Keratinocyte (primary cell): ENCODE results near the gene KCNN1. TPM values are rescaled to one million over a fixed set of nuclear protein-coding genes. Genes with fewer than 3 reads are reported as not detected.
"Not testable (repeated sequence)": the region's sequence is repeated elsewhere in the genome, so short reads cannot be mapped to it uniquely, and the experiment has no call there.

Experiments
- DNase-seq: peaks from one replicate; pipeline ENCODE4 v3.0.0-alpha.2; 2011; ENCODE audit warnings: low read depth, missing footprints, low spot score
- FAIRE-seq: peaks from 2 replicates; lab custom pipeline; 2011; peaks lifted over from hg19 to GRCh38; lab: Jason Lieb, UNC
- H2AFZ ChIP-seq: 2 replicates; pipeline ENCODE4 v1.6.0; 2012; ENCODE audit warnings: low read length, control low read depth, inconsistent platforms; ENCODE audit not compliant: control insufficient read depth
- H3K27ac ChIP-seq: 2 replicates; pipeline ENCODE4 v1.5.1; 2011; ENCODE audit warnings: low read length; ENCODE audit not compliant: control insufficient read depth, insufficient read depth
- H3K27me3 ChIP-seq: 3 replicates; pipeline ENCODE4 v1.6.0; 2011; ENCODE audit warnings: low read length; ENCODE audit not compliant: control insufficient read depth, insufficient read depth; ENCODE audit errors: extremely low read depth
- H3K36me3 ChIP-seq, 2 experiments: 2 replicates in 1 of 2; 3 replicates in 1 of 2; pipeline ENCODE4 v1.5.1; 2011; ENCODE audit warnings: low read length in 2 of 2, mild to moderate bottlenecking in 1 of 2; ENCODE audit not compliant: control insufficient read depth in 2 of 2, insufficient read depth in 2 of 2; ENCODE audit errors: extremely low read depth in 1 of 2
- H3K4me1 ChIP-seq: 3 replicates; pipeline ENCODE4 v1.5.1; 2011; ENCODE audit warnings: low read length; ENCODE audit not compliant: control insufficient read depth, insufficient read depth; ENCODE audit errors: extremely low read depth
- H3K4me2 ChIP-seq: 3 replicates; pipeline ENCODE4 v1.6.0; 2011; ENCODE audit warnings: low read depth, low read length; ENCODE audit not compliant: control insufficient read depth, insufficient read depth; ENCODE audit errors: extremely low read depth
- H3K4me3 ChIP-seq, 3 experiments: fragments of 200-600 bp in 1 of 3; sonication (generic) in 1 of 3; 2 replicates in 2 of 3; 3 replicates in 1 of 3; pipeline ENCODE4 v1.5.1; 2011 to 2016; ENCODE audit warnings: low read length in 3 of 3, mild to moderate bottlenecking in 3 of 3, control low read depth in 2 of 3, inconsistent platforms in 1 of 3, low read depth in 1 of 3, mixed read lengths in 1 of 3, mixed run types in 1 of 3, moderate library complexity in 1 of 3; ENCODE audit not compliant: control insufficient read depth in 2 of 3, insufficient read depth in 2 of 3; ENCODE audit errors: extremely low read depth in 1 of 3
- H3K79me2 ChIP-seq: 2 replicates; pipeline ENCODE4 v1.6.0; 2012; ENCODE audit warnings: low read length; ENCODE audit not compliant: control insufficient read depth, insufficient read depth
- H3K9ac ChIP-seq: 3 replicates; pipeline ENCODE4 v1.6.0; 2011; ENCODE audit warnings: low read length; ENCODE audit not compliant: control insufficient read depth, insufficient read depth; ENCODE audit errors: extremely low read depth
- H3K9me1 ChIP-seq: 3 replicates; pipeline ENCODE4 v1.6.0; 2011; ENCODE audit warnings: low read length; ENCODE audit not compliant: control insufficient read depth, insufficient read depth; ENCODE audit errors: extremely low read depth
- H3K9me3 ChIP-seq: 2 replicates; pipeline ENCODE4 v1.5.1; 2012; ENCODE audit warnings: low read depth, low read length; ENCODE audit not compliant: control insufficient read depth
- H4K20me1 ChIP-seq: 3 replicates; pipeline ENCODE4 v1.6.0; 2011; ENCODE audit warnings: low read length; ENCODE audit not compliant: control insufficient read depth, insufficient read depth; ENCODE audit errors: extremely low read depth
- CTCF ChIP-seq, 3 experiments: IDR thresholded peaks in 1 of 3; conservative IDR thresholded peaks in 1 of 3; optimal IDR thresholded peaks in 1 of 3; 2 replicates in 2 of 3; 3 replicates in 1 of 3; pipeline versions ENCODE3 to v1.5.1; 2011; ENCODE audit warnings: low read length in 3 of 3, mild to moderate bottlenecking in 3 of 3, moderate library complexity in 2 of 3, control low read depth in 1 of 3, inconsistent platforms in 1 of 3; ENCODE audit not compliant: insufficient read depth in 2 of 3; ENCODE audit errors: extremely low read depth in 1 of 3
- EZH2 ChIP-seq: IDR thresholded peaks from one replicate; pipeline ENCODE4 v1.6.1; 2012; ENCODE audit warnings: inconsistent platforms, mild to moderate bottlenecking, low read length, moderate library complexity
- dilution Hi-C: fragments of 300-500 bp; cut with MboI; formaldehyde crosslinking; loops from one replicate; pipeline ENCODE4 v1.7.0; 2020; ENCODE audit warnings: low sequenced_read_pairs; ENCODE audit not compliant: extremely low pct_ligation_motif_present
- polyA plus RNA-seq, 5 experiments: library from polyadenylated mRNA; depleted of rRNA in 3 of 5; stranded (reverse) in 3 of 5; stranded (forward) in 1 of 5; unstranded in 1 of 5; fragments of >200 nt; gene quantifications; 1 replicate in 1 of 5; 2 replicates in 3 of 5; 3 replicates in 1 of 5; pipeline versions ENCODE4 v1.2.1 to v1.2.3, GENCODE V29; 2011 to 2012; ENCODE audit warnings: missing spikeins in 2 of 5, low read depth in 1 of 5, low replicate concordance in 1 of 5

The KCNN1 gene
- polyA plus RNA-seq, 1 donor (not counting 4 experiments of a cell fraction or from before 2014, with no cell fraction given): not detected

GRCh38 chr19:17982430-17982829 lies 15.5 kb downstream of the KCNN1 start:
- Histone ChIP-seq H3K4me2 (no peak overlapping the region), H3K9me1 (no peaks in the 10 kb centered on the region), H3K9me3 (no peaks in the 10 kb centered on the region), H3K4me3 (no peak overlapping the region), H3K4me1 (no peaks in the 10 kb centered on the region), H3K9ac (no peak overlapping the region), H3K27me3 (no peaks in the 10 kb centered on the region), H3K27ac (no peak overlapping the region), H3K79me2 (no peaks in the 10 kb centered on the region), H2AFZ (no peak overlapping the region), H4K20me1 (no peaks in the 10 kb centered on the region), H3K36me3 (no peaks in the 10 kb centered on the region)
- dilution Hi-C loops: no loop called here
- no peak for FAIRE-seq
- DNase-seq: no peak
- TF ChIP-seq EZH2 (no peak), CTCF (optimal IDR thresholded peaks at IDR 0.05 in 1 of 3, IDR thresholded peaks at IDR 0.05 in 1 of 3, conservative IDR thresholded peaks at IDR 0.05 in 1 of 3; ENCODE audit: extremely low read depth in 1 of 3, insufficient read depth in 2 of 3, low read length in 3 of 3) (no peak)

GRCh38 chr19:17985037-17985818 lies 18.3 kb downstream of the KCNN1 start:
- H3K79me2 ChIP-seq: no peaks in the 10 kb centered on the region
- FAIRE-seq (no peak), DNase-seq (no peak)
- dilution Hi-C loops: no loop called here
- no peaks in the 10 kb centered on the region for H3K27me3 ChIP-seq
- no peak overlapping the region for H3K4me2 ChIP-seq
- no peaks in the 10 kb centered on the region for H3K9me3 ChIP-seq
- no peak overlapping the region for H3K27ac ChIP-seq
- no peak overlapping the region for H3K4me3 ChIP-seq
- no peak overlapping the region for H2AFZ ChIP-seq
- no peaks in the 10 kb centered on the region for H3K36me3 ChIP-seq
- no peaks in the 10 kb centered on the region for H3K9me1 ChIP-seq
- H4K20me1 ChIP-seq: no peaks in the 10 kb centered on the region
- no peak overlapping the region for H3K9ac ChIP-seq
- TF ChIP-seq EZH2: no peak
- no peak for TF ChIP-seq CTCF (optimal IDR thresholded peaks at IDR 0.05 in 1 of 3, IDR thresholded peaks at IDR 0.05 in 1 of 3, conservative IDR thresholded peaks at IDR 0.05 in 1 of 3; ENCODE audit: extremely low read depth in 1 of 3, insufficient read depth in 2 of 3, low read length in 3 of 3)
- no peaks in the 10 kb centered on the region for H3K4me1 ChIP-seq

- H3K27ac ChIP-seq, dilution Hi-C loops, FAIRE-seq, H3K9me1 ChIP-seq, DNase-seq, H2AFZ ChIP-seq, H3K36me3 ChIP-seq, H3K27me3 ChIP-seq, H3K4me2 ChIP-seq, H3K79me2 ChIP-seq, H3K9ac ChIP-seq, H3K9me3 ChIP-seq, H3K4me3 ChIP-seq, H3K4me1 ChIP-seq, H4K20me1 ChIP-seq: not testable (repeated sequence)
Measured at GRCh38 chr19:17986569-17986968, 19.7 kb downstream of the KCNN1 start.
